GM12891 (cell line): ENCODE measurements around the gene CTSG. TPM values are rescaled to one million over a fixed set of nuclear protein-coding genes. Genes with fewer than 3 reads are reported as not detected.

ENCODE experiments used
- DNase-seq: peaks from one replicate; pipeline ENCODE4 v3.0.0; 2011; ENCODE audit warnings: low spot score; ENCODE audit not compliant: insufficient read length
- FAIRE-seq: peaks from 2 replicates; lab custom pipeline; 2011; peaks lifted over from hg19 to GRCh38; lab: Jason Lieb, UNC
- PAX5 ChIP-seq: IDR thresholded peaks from 2 replicates; pipeline ENCODE4 v1.6.1; 2011; ENCODE audit warnings: low read length, moderate library complexity, mild to moderate bottlenecking; ENCODE audit not compliant: insufficient read depth, severe bottlenecking
- POLR2A ChIP-seq: IDR thresholded peaks from 2 replicates; pipeline ENCODE4 v1.6.1; 2011; ENCODE audit warnings: low read depth, low read length, control low read depth
- POLR2AphosphoS5 ChIP-seq: IDR thresholded peaks from 2 replicates; pipeline ENCODE4 v1.6.1; 2011; ENCODE audit warnings: low read depth, low read length, control low read depth
- POU2F2 ChIP-seq: IDR thresholded peaks from 2 replicates; pipeline ENCODE4 v1.6.1; 2011; ENCODE audit warnings: low read depth, mild to moderate bottlenecking, control low read depth, low read length, moderate library complexity
- SPI1 ChIP-seq: IDR thresholded peaks from 2 replicates; pipeline ENCODE4 v1.6.1; 2011; ENCODE audit warnings: low read depth, low read length, control low read depth
- TAF1 ChIP-seq: IDR thresholded peaks from 2 replicates; pipeline ENCODE4 v1.6.1; 2011; ENCODE audit warnings: low read depth, low read length, control low read depth
- polyA plus RNA-seq: library from polyadenylated mRNA; unstranded; fragments of >200 nt; gene quantifications from one replicate; pipeline ENCODE4 v1.2.1, GENCODE V29; 2012; ENCODE audit warnings: low read depth, missing spikeins, inconsistent platforms; ENCODE audit not compliant: missing spikeins

CTSG gene, protein sequence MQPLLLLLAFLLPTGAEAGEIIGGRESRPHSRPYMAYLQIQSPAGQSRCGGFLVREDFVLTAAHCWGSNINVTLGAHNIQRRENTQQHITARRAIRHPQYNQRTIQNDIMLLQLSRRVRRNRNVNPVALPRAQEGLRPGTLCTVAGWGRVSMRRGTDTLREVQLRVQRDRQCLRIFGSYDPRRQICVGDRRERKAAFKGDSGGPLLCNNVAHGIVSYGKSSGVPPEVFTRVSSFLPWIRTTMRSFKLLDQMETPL
- not detected for polyA plus RNA-seq

DNA sequence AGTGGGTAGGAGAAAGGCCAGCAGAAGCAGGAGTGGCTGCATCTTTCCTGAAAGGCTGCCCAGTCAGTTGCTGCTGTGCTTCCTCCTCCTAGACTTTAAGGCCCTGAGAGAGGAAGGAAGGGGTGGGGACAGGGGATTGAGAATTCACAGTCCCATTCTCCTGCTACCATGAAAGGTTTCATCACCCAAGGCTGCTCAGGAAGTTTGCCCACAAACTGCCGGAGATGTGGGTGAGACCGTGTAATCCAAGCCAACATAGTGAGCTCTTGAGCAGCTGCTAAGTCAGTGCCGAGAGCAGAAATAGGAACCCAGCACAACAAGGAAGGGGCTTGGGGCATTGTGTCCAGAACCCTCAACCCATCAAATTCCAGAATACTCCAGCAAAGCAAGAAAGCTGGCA lies at the start of gene CTSG:
TSS of gene CTSG (minus strand) at position 69 of the 400 bp plus-strand sequence. CDS start at position 42, 27 bp downstream.
- FAIRE-seq: no peak
- no peak for DNase-seq

DNA sequence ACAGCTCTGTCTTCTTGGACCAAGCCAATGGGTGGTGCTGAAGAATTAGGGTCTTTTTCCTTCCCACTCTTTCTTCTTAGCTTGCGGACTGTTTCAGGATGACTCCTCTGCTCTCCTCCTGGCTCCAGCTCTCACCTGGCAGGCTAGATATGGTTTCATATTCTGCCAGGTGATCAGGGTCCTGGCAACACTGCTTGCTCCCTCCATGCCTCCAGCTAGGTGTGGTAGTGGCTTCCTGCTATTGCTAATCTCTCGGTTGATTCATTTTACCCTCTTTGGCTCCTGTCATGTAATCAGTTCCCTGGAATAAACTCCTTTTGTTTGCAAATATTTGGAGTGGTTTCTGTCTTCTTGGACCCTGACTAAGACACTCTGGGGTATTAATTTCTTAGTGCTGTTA lies 37.7 kb upstream of the CTSG start:
- FAIRE-seq (no peak), DNase-seq (no peak)
- TF ChIP-seq POLR2AphosphoS5 (no peak), POLR2A (no peak), PAX5 (no peak), TAF1 (no peak), POU2F2 (no peak), SPI1 (no peak)

More for the DNA sequence above, at the start of gene CTSG:
- TF ChIP-seq POLR2AphosphoS5: no peak
- TF ChIP-seq POU2F2: no peak
- TF ChIP-seq SPI1: no peak
- TF ChIP-seq PAX5: no peak
- TF ChIP-seq POLR2A: no peak
- no peak for TF ChIP-seq TAF1

DNA sequence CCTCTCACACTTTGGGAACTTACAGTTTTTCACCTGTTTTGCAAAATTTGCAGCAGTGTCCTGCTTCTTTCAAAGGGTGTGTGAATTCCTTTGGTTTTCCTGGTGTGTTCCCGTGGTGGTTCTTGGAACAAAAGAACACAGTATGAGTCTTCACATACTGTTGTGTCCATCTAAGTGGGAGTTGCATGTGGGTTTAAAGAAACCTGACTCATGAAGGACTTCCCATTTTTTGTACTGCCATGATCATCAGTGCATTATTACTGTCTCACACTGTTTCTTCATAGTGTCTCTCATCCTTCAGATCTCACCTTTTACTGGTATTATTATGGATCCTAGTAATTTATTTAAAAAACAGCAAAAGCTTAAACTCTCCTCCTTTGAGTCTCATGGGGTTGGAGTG lies 37.2 kb upstream of the CTSG start:
- DNase-seq (no peak), FAIRE-seq (peak; percentile 67)
- no peak for TF ChIP-seq POLR2A
- TF ChIP-seq SPI1: peak; percentile 77
- no peak for TF ChIP-seq POLR2AphosphoS5

DNA sequence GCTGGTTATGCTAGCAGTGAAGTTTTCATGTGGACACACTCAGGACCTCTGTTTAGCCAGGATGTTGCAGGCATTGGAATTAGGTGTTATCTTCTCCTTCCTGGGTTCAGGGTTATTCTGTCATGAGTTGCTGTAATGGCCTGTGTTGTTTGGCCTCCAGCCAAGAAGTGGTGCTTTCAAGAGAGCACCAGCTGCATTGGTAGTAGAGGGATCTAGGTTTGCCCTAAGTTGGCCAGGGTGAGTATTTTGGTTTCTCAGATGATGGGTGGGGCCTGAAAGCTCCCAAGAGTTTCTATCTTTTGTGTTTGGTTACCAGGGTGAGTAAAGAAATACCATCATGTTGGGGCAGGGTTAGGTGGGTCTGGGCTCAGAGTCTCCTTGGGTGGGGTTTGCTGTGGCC lies 36.1 kb upstream of the CTSG start:
- TF ChIP-seq POLR2AphosphoS5 (no peak), TAF1 (no peak), SPI1 (no peak)
- FAIRE-seq (peak; percentile 77), DNase-seq (no peak)

DNA sequence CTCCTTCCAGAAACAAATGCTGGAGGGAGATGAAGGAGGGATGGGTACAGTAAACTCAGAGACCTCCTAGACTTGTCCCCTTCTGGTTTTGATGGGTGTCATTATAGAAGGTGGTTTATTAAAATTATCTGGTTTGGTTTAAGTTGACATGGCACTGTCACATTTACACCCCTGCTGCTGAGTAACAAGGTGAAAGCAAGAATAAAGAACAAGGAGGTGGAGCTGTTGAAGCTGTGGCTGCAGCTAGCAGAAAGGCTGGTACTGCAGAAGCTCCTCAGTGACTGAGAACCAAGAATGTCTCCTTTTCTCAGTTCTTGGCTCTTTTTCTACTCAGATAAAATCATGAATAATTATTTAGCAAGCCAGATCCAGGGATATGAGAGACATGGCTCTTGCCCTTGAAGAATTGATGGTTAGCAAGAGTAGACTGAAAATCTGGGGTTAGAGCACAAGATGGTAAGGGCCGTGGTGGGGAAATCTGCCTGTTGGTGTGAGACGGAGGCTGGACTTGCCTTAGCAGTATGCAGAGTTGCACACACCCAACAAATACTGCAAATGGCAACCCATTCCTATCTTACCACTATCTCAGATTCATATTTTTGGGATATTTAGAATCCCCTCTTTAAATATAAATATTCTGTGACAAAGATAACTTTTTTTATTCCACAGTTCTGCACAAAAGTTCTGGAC lies 33.8 kb upstream of the CTSG start, which contains the start of gene GZMH:
TSS of gene GZMH (minus strand) at position 31 of the 690 bp plus-strand sequence. CDS start 72 bp downstream, outside the sequence.
- no peak for TF ChIP-seq POLR2A
- no peak for TF ChIP-seq TAF1
- no peak for TF ChIP-seq POU2F2
- no peak for TF ChIP-seq POLR2AphosphoS5
- no peak for TF ChIP-seq PAX5
- TF ChIP-seq SPI1: no peak
- DNase-seq: no peak
- FAIRE-seq: peak; percentile 63

DNA sequence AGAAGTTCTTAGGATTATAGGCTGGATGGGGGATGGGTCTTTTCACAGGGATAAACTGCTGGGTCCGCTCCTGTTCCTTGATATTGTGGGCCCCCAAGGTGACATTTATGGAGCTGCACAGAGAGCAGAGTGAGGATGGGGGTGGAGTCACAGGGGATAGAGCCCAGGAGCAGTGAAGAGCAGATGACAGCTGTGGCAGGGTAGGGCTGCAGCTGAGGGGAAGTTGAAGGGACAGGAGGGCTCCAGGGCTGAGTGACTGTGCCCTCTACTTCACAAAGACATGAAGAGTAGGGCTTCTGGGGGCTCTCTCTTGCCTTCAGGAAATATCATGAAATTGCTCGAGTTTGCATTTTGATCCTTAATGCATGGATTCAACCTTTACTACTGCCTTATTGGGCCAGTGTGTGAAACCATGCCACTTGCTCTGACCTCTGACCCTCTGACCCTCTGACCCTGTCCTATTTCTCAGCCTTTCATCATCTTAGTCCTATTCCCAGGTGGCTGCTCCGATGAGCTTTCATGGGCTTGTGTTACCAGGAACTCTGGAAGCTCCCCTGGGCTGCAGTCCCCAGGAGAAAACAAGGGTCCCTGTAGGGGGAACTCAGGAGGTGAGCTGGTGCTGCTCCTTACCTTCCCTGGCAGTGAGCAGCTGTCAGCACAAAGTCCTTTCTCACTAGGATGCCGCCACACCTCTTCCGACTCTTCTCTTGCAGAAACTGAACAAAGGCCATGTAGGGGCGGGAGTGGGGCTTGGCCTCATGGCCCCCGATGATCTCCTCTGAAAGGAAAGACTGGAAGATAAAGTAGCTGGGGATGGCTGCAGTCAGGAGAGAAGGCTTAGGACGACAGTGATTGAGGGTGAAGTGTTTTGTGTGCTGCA lies 31.8 kb upstream of the CTSG start:
- no peak for DNase-seq
- peak; percentile 26 for FAIRE-seq
- TF ChIP-seq SPI1: no peak
- TF ChIP-seq PAX5: no peak
- no peak for TF ChIP-seq POLR2AphosphoS5
- TF ChIP-seq TAF1: no peak
- no peak for TF ChIP-seq POU2F2
- no peak for TF ChIP-seq POLR2A

DNA sequence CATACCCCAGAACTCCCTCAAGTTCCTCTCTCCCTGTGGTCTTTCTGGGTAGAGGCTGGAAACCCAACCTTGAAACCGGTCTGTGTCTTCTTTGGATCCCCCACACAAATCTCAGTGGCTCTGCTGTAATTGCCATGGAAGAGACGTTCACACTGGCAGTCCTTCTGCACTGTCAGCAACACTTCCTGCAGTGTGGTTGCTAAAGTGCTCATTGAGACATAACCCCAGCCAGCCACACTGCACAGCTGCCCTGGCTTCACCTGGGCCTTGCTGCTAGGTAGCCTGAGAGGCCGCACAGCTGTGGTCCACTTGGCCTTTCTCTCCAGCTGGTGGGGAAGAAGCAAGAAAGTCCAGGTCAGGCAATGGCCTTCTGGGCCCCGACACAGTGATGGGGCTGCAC lies 31.0 kb upstream of the CTSG start:
- peak; percentile 89 for FAIRE-seq
- DNase-seq: no peak
- TF ChIP-seq POLR2A (no peak), POU2F2 (no peak), POLR2AphosphoS5 (no peak), SPI1 (no peak), PAX5 (no peak), TAF1 (no peak)

DNA sequence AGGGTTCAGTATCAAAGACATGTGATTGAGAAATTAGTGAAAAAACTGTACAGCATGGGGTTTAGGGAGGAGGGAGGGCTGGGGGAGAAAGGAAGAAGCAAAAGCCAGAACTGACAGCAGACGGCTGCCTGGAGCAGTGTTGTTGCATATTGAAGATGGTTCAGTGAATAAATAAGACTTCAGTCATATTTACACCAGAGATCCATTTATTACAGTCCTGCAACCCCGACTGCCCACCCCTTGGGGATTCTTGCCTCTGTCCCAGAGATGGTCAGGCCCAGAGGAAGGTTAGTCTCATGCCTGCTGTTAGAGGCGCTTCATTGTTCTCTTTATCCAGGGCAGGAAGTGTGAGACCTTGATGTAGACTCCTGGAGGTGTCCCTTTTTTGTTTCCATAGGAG lies 30.2 kb upstream of the CTSG start:
- FAIRE-seq: no peak
- DNase-seq: no peak
- TF ChIP-seq PAX5 (no peak), SPI1 (no peak), POLR2A (no peak)
